GM19463 (cell line): ENCODE results near the gene PTP4A2.

Source experiments
- ATAC-seq: cut with Tn5 transposase; IDR thresholded peaks from one replicate; pipeline ENCODE4 v1.9.1; 2021; ENCODE audit warnings: mild to moderate bottlenecking, moderate library complexity; ENCODE audit not compliant: unreplicated experiment

The PTP4A2 gene

DNA sequence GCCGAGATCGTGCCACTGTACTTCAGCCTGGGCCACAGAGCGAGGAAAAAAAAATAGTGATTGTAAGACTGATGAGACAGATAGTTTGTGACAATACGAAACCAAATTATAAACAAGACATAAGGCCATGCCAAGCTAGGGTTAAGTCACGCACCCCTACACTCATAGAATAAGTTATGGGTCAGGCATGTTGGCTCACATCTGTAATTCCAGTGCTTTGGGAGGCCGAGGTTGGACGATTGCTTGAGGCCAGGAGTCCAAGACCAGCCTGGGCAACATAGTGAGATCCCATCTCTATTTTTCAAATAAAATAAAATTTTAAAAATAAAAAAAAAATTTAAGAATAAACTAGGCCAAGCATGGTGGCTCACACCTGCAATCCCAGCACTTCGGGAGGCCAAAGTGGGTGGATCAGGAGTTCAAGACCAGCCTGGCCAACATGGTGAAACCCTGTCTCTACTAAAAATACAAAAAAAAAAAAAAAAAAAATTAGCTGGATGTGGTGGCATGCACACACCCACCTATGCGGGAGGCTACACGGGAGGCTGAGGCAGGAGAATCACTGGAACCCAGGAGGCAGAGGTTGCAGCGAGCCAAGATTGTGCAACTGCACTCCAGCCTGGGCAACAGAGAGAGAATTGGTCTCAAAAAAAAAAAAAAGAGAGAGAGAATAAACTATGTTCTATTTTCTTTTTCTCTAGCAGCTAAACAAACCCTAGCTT lies 72.3 kb downstream of the PTP4A2 start:
- no peak for ATAC-seq

DNA sequence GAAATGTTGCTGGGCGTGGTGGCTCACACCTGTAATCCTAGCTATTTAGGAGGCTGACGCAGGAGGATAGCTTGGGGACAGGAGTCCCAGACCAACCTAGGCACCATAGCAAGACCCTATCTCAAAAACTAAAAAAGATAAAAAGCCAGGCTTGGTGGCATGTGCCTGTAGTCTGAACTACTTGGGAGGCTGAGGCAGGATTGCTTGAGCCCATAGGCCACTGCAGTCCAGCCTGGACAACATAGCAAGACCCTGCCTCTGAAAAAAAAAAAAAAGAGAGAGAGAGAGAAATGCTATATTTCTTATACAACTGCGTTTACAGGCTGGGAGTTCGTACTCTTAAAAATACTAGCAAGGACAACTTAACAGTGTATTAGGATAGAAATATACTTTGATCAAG lies 76.1 kb downstream of the PTP4A2 start:
- ATAC-seq, result no peak

DNA sequence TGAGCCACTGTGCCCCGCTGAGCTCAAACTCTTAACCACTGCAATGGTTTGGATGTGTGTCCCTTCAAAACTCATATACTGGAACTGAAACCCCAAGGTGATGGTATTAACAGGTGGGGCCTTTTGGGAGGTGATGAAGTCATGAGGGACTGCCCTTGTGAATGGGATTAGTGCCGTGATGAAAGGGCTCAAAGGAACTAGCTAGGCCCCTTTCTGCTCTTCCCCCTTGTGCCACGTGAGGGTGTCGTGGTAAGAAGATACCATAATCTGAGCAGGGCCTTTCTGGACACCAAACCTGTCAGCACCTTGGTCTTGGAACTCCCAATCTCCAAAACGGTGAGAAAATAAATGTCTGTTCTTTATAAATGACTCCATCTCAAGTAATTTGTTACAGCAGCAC lies 76.8 kb downstream of the PTP4A2 start:
- ATAC-seq, result no peak

DNA sequence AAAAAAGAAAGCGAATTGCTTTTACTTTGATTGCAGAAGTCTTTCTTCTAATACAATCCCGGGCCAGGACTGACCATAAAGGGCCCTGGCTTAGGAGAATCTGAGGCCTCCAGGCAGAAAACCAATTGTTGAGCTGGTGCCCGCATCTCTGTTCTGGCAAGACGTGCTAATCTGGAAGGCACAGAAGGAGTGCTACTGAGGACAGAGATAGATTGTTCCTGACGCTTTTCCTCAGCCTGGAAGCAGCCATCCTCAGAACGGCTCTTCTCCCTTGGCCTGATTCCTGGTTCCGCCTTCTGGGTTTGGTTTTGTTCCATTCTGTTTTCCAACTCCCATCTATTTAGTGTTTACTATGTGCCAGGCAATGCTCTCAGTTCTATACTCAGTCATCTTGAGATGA lies 77.6 kb downstream of the PTP4A2 start:
- no peak for ATAC-seq

DNA sequence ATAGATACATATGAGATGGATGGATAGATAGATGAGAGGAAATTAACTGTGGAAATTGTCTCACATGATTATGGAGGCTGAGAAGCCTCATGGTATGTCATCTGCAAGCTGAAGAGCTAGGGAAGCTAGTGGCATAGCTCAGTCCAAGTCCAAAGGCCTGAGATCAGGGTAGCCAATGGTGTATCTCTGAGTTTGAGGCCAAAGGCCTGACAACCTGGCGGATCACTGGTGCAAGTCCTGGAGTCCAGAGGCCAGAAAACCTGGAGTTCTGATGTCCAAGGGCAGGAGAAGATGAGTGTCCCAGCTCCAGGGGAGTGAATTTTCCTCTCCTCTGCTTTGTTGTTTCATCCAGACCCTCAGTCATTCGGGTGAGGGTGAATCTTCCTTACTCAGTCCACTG lies 78.4 kb downstream of the PTP4A2 start:
- no peak for ATAC-seq

DNA sequence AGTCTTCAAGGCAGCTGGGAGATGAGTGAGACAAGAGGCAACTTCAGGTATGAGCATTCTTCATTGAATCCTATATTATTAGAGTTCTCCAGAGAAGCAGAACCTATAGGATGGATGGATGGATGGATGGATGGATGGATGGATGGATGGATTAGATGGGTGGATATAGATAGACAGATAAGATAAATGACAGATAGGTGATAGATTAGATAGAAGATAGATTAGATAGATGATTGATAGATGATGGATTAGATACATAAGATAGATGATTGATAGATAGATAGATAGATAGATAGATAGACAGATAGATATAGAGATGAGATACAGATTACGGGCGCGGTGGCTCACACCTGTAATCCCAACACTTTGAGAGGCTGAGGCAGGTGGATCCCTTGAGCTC lies 79.1 kb downstream of the PTP4A2 start:
- ATAC-seq, result no peak

DNA sequence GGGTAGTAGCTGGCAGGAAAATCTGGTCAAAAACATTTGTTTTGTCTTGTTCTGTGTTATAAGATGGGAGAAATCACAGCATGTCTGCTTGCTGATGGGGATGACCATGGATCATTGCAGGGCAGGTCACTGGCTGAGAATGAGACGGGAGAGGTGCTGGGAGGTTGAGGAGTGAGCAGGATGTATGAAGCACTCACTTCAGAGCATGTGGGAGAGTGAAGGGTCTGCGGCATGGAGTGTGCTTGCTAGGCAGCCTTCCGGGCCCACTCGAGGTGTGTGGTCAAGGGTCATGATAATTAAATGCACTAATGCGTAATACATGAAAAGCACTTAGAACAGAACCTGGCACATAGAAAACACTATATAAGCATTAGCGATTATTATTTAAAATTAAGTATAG lies 80.3 kb downstream of the PTP4A2 start:
- ATAC-seq, result no peak
